GM12878 (cell line): ENCODE measurements around the gene TNFRSF14. TPM values are rescaled to one million over a fixed set of nuclear protein-coding genes. Genes with fewer than 3 reads are reported as not detected.
A peak's percentile ranks its signal among the peaks of the same experiment; 100 is the strongest.

ENCODE experiments used
- ATAC-seq: fragments of 200-7000 bp; cut with Tn5 transposase; 3 replicates; pipeline ENCODE4 v1.9.1; 2020; ENCODE audit warnings: mild to moderate bottlenecking, moderate library complexity
- BruUV-seq: library from RNA; stranded (reverse); fragments of 400-500 nt; replicated peaks from 2 replicates; lab custom pipeline; 2021; lab: Mats Ljungman, UMichigan
- CTCF ChIA-PET: fragments of 300-600 bp; sonication (Branson Sonifier 250); formaldehyde crosslinking; extraction: SDS; loops from one replicate; lab custom pipeline; 2021; ENCODE audit warnings: inconsistent platforms; lab: Yijun Ruan, JAX
- POLR2A ChIA-PET: fragments of 350-600 bp; formaldehyde crosslinking; extraction: SDS; loops from one replicate; lab custom pipeline; 2021; ENCODE audit warnings: inconsistent platforms; lab: Charles Lee
- RAD21 ChIA-PET: fragments of 300-600 bp; sonication (Branson Sonifier 250); formaldehyde crosslinking; loops from one replicate; lab custom pipeline; 2023; ENCODE audit warnings: antibody characterized with exemption; ENCODE audit not compliant: unreplicated experiment; lab: Charles Lee
- SMC1A ChIA-PET: fragments of 300-600 bp; sonication (Branson Sonifier 250); formaldehyde crosslinking; loops from one replicate; lab custom pipeline; 2023; ENCODE audit not compliant: unreplicated experiment, uncharacterized antibody; lab: Charles Lee
- DNase-seq: peaks from one replicate; pipeline ENCODE4 v3.0.0-alpha.2; 2011; ENCODE audit warnings: low read depth, low spot score
- FAIRE-seq: peaks from 3 replicates; lab custom pipeline; 2011; peaks lifted over from hg19 to GRCh38; lab: Jason Lieb, UNC
- H2AFZ ChIP-seq: 2 replicates; pipeline ENCODE4 v1.6.0; 2011; ENCODE audit warnings: low read depth, low read length, control low read depth; ENCODE audit not compliant: control insufficient read depth
- H3K27ac ChIP-seq: 2 replicates; pipeline ENCODE4 v1.5.1; 2011; ENCODE audit warnings: control low read depth; ENCODE audit not compliant: control insufficient read depth, insufficient read depth
- H3K27me3 ChIP-seq, 2 experiments: replicated peaks in 1 of 2; 2 replicates each; pipeline versions ENCODE4 v1.6.0 to v1.6.1; 2011; ENCODE audit warnings: low read length in 1 of 2; ENCODE audit not compliant: control insufficient read depth in 2 of 2, insufficient read depth in 2 of 2
- H3K36me3 ChIP-seq, 2 experiments: 2 replicates each; pipeline ENCODE4 v1.5.1; 2011; ENCODE audit warnings: low read length in 1 of 2; ENCODE audit not compliant: control insufficient read depth in 2 of 2, insufficient read depth in 2 of 2
- H3K4me1 ChIP-seq: 2 replicates; pipeline ENCODE4 v1.6.1; 2011; ENCODE audit warnings: mild to moderate bottlenecking, low read length, moderate library complexity, mixed read lengths; ENCODE audit not compliant: control insufficient read depth, insufficient read depth
- H3K4me2 ChIP-seq: 2 replicates; pipeline ENCODE4 v1.6.0; 2011; ENCODE audit warnings: control low read depth; ENCODE audit not compliant: control insufficient read depth, insufficient read depth
- H3K4me3 ChIP-seq: fragments of 200-600 bp; sonication (generic); 2 replicates; pipeline ENCODE4 v1.5.1; 2016
- H3K79me2 ChIP-seq: 2 replicates; pipeline ENCODE4 v1.6.0; 2011; ENCODE audit warnings: low read length; ENCODE audit not compliant: control insufficient read depth, insufficient read depth
- H3K9ac ChIP-seq: 2 replicates; pipeline ENCODE4 v1.8.0; 2011; ENCODE audit warnings: low read length, control low read depth, mixed read lengths; ENCODE audit not compliant: control insufficient read depth, insufficient read depth
- H3K9me3 ChIP-seq: replicated peaks from 3 replicates; pipeline ENCODE4 v1.5.1; 2011; ENCODE audit warnings: mild to moderate bottlenecking, low read length; ENCODE audit not compliant: control insufficient read depth, insufficient read depth
- H4K20me1 ChIP-seq: 2 replicates; pipeline ENCODE4 v1.6.0; 2011; ENCODE audit not compliant: control insufficient read depth, insufficient read depth
- ATF3 ChIP-seq: IDR thresholded peaks from 2 replicates; pipeline ENCODE4 v1.6.1; 2011; ENCODE audit warnings: low read depth, mild to moderate bottlenecking, low read length, moderate library complexity, borderline replicate concordance; ENCODE audit errors: extremely low read depth
- ATF7 ChIP-seq: fragments of 450-650 bp; IDR thresholded peaks from 2 replicates; pipeline ENCODE4 v1.6.1; 2016; ENCODE audit warnings: low read depth, mild to moderate bottlenecking
- CREB1 ChIP-seq: IDR thresholded peaks from 2 replicates; pipeline ENCODE4 v1.6.1; 2012; ENCODE audit warnings: low read depth, mild to moderate bottlenecking, inconsistent platforms
- EED ChIP-seq: sonication (generic); IDR thresholded peaks from 2 replicates; pipeline ENCODE4 v1.6.1; 2016; ENCODE audit warnings: antibody characterized with exemption, low read depth
- EP300 ChIP-seq, 2 experiments: fragments of 150-350 bp in 1 of 2; IDR thresholded peaks; 2 replicates each; pipeline ENCODE4 v1.6.1; 2011 to 2012; ENCODE audit warnings: low read depth in 2 of 2, low read length in 2 of 2, borderline replicate concordance in 1 of 2, improper control_type of control experiment in 1 of 2, inconsistent platforms in 1 of 2; ENCODE audit not compliant: control insufficient read depth in 1 of 2
- ESRRA ChIP-seq: IDR thresholded peaks from 2 replicates; pipeline ENCODE4 v1.6.1; 2012; ENCODE audit warnings: mild to moderate bottlenecking, low read length, improper control_type of control experiment
- JUND ChIP-seq: IDR thresholded peaks from 2 replicates; pipeline ENCODE4 v1.6.1; 2012; ENCODE audit warnings: low read depth, mild to moderate bottlenecking, low read length, improper control_type of control experiment, moderate library complexity
- KLF5 ChIP-seq: fragments of 450-650 bp; IDR thresholded peaks from 2 replicates; pipeline ENCODE4 v1.6.1; 2014; ENCODE audit warnings: mild to moderate bottlenecking; ENCODE audit not compliant: partially characterized antibody
- MLLT1 ChIP-seq: fragments of 450-650 bp; IDR thresholded peaks from 2 replicates; pipeline ENCODE4 v1.6.1; 2016; ENCODE audit warnings: mild to moderate bottlenecking
- MTA2 ChIP-seq: fragments of 450-650 bp; IDR thresholded peaks from 2 replicates; pipeline ENCODE4 v1.6.1; 2016; ENCODE audit warnings: low read depth, mild to moderate bottlenecking, moderate library complexity
- NR2F1 ChIP-seq: fragments of 450-650 bp; conservative IDR thresholded peaks from 2 replicates; pipeline ENCODE4 v1.6.1; 2017; ENCODE audit warnings: mild to moderate bottlenecking
- PAX8 ChIP-seq: fragments of 450-650 bp; IDR thresholded peaks from 2 replicates; pipeline ENCODE4 v1.6.1; 2017; ENCODE audit warnings: mild to moderate bottlenecking, moderate library complexity
- RB1 ChIP-seq: fragments of 450-650 bp; formaldehyde crosslinking; IDR thresholded peaks from 2 replicates; pipeline ENCODE4 v1.6.1; 2017; ENCODE audit warnings: mild to moderate bottlenecking, borderline replicate concordance
- SMAD1 ChIP-seq: fragments of 450-650 bp; IDR thresholded peaks from 2 replicates; pipeline ENCODE4 v1.6.1; 2018; ENCODE audit warnings: mild to moderate bottlenecking, low read depth; ENCODE audit not compliant: partially characterized antibody
- SMC3 ChIP-seq: IDR thresholded peaks from 2 replicates; pipeline ENCODE4 v1.6.1; 2011; ENCODE audit warnings: low read length, improper control_type of control experiment, borderline replicate concordance
- SP1 ChIP-seq: IDR thresholded peaks from one replicate; pipeline ENCODE4 v1.6.1; 2011; ENCODE audit warnings: low read depth, low read length
- SPI1 ChIP-seq: IDR thresholded peaks from 2 replicates; pipeline ENCODE4 v1.6.1; 2011; ENCODE audit warnings: low read depth, mild to moderate bottlenecking, low read length, moderate library complexity, borderline replicate concordance; ENCODE audit not compliant: insufficient read depth
- SRF ChIP-seq, 2 experiments: IDR thresholded peaks; 2 replicates each; pipeline ENCODE4 v1.6.1; 2011; ENCODE audit warnings: low read depth in 2 of 2, low read length in 2 of 2, mild to moderate bottlenecking in 1 of 2, moderate library complexity in 1 of 2
- ZNF207 ChIP-seq: fragments of 450-650 bp; IDR thresholded peaks from 2 replicates; pipeline ENCODE4 v1.6.1; 2014; ENCODE audit warnings: antibody characterized with exemption, mild to moderate bottlenecking, borderline replicate concordance
- ZNF384 ChIP-seq: IDR thresholded peaks from 2 replicates; pipeline ENCODE4 v1.6.1; 2012; ENCODE audit warnings: low read depth, mild to moderate bottlenecking, low read length, improper control_type of control experiment, borderline replicate concordance
- WGBS: methylation state at CpG from one replicate; pipeline ENCODE4 v1.1.6; 2016; ENCODE audit warnings: low lambda C conversion rate; ENCODE audit not compliant: insufficient replicate concordance, insufficient coverage; ENCODE audit errors: missing lambda C conversion rate; 5-methylcytosine and 5-hydroxymethylcytosine counted together
- in situ Hi-C: fragments of 300-500 bp; cut with MboI; formaldehyde crosslinking; loops from 9 replicates; pipeline ENCODE4 v1.14.3; 2018; ENCODE audit warnings: mixed read lengths
- intact Hi-C: fragments of 100-400 bp; cut with micrococcal nuclease; formaldehyde crosslinking; loops from one replicate; pipeline ENCODE4 v1.14.2; 2022; ENCODE audit not compliant: unreplicated experiment
- polyA plus RNA-seq, 11 experiments: library from polyadenylated mRNA; depleted of rRNA in 4 of 11; unstranded in 6 of 11; stranded (reverse) in 5 of 11; fragments of >200 nt; fragmentation: Nextera tagmentation in 4 of 11; fragmentation: Illumina TruSeq in 1 of 11; extraction: Ambion mirVana in 4 of 11; extraction: Trizol in 1 of 11; gene quantifications; 1 replicate in 1 of 11; 2 replicates in 10 of 11; pipeline versions ENCODE4 v1.2.1 to v1.2.3, GENCODE V29; 2011 to 2016; ENCODE audit warnings: inconsistent platforms in 2 of 11, missing spikeins in 2 of 11, low read depth in 1 of 11
- total RNA-seq, 4 experiments: library from RNA; depleted of rRNA in 3 of 4; stranded (reverse); fragments of >200 nt in 3 of 4; fragmentation: Illumina TruSeq in 1 of 4; extraction: Trizol in 1 of 4; gene quantifications; 2 replicates each; pipeline versions ENCODE4 v1.2.1 to v1.2.3, GENCODE V29; 2013 to 2021

The TNFRSF14 gene
- total and polyA plus RNA-seq, 10 of the 15 experiments (the other 5 are each of a cell fraction or from before 2014, with no cell fraction given) = 0.43 to 114 (median 41.5) TPM

- Histone ChIP-seq H3K9me3 (no peaks in the 10 kb centered on the region; the same call in 2 of the 3 replicates), H3K4me3 (peak overlapping the region; percentile 81), H3K36me3 (0 out of 4 replicates have a peak, but pooled peaks cover 0 to 2% of the 10 kb centered on the region in 2 experiments), H3K4me2 (peak overlapping the region; percentile 95), H3K9ac (peak overlapping the region; percentile 89), H2AFZ (no peak overlapping the region), H3K4me1 (peaks cover 30% of the 10 kb centered on the region), H3K27ac (peak overlapping the region; percentile 97), H3K79me2 (peaks cover 4% of the 10 kb centered on the region), H4K20me1 (no peaks in the 10 kb centered on the region), H3K27me3 (no peaks in the 10 kb centered on the region)
- TSS peak; percentile 82 for BruUV-seq
- intact Hi-C loops (loop anchor here (2.0 kb wide), 2 partner anchors 37 to 57 kb away; no protein-coding TSS in a partner anchor), in situ Hi-C loops (no loop called here)
- under 1% methylated on average over 27 of the region's 28 CpGs for WGBS
- ATAC-seq (peak; percentile 76), DNase-seq (no peak), FAIRE-seq (peak; percentile 81)
- CTCF ChIA-PET = interaction anchor here (0.8 to 7.2 kb wide), 12 partner anchors 8 to 391 kb away, joined by 3 to 54 read pairs (median 4); partner anchors contain the start of genes FAAP20, PEX10 and TNFRSF14
- SMC1A ChIA-PET = interaction anchor here (1.1 to 5.0 kb wide), 11 partner anchors 8 to 391 kb away, joined by 3 to 39 read pairs (median 6); partner anchors contain the start of genes FAAP20, PANK4 and TNFRSF14
- RAD21 ChIA-PET = interaction anchor here (0.5 to 6.1 kb wide), 9 partner anchors 8 to 1092 kb away, joined by 3 to 54 read pairs (median 8); partner anchors contain the start of genes PANK4 and TNFRSF14
- POLR2A ChIA-PET = interaction anchor here (0.7 to 6.5 kb wide), 11 partner anchors 8 to 172 kb away, joined by 3 to 61 read pairs (median 9); partner anchors contain the start of genes PANK4, PEX10 and TNFRSF14
- TF ChIP-seq CREB1 (peak; percentile 43; the same call in 1 of the 2 replicates), MTA2 (peak; percentile 45; the same call in 1 of the 2 replicates), PAX8 (no peak), SRF (IDR thresholded peaks at IDR 0.05; ENCODE audit: low read depth in 2 of 2, low read length in 2 of 2) (0 out of 4 replicates have a peak, but pooled peaks of 1 of the 2 experiments have one; percentile 58), NR2F1 (peak; percentile 93), SMAD1 (peak; percentile 42), JUND (peak; percentile 45; the same call in 1 of the 2 replicates), EED (peak; percentile 76), SPI1 (peak; percentile 46; the same call in 1 of the 2 replicates), ATF3 (no peak), RB1 (0 out of 2 replicates have a peak, but pooled peaks have one; percentile 41), ESRRA (peak; percentile 76; the same call in 1 of the 2 replicates), SMC3 (peak; percentile 21; the same call in 1 of the 2 replicates), ATF7 (peak; percentile 65; the same call in 1 of the 2 replicates), ZNF384 (no peak), MLLT1 (0 out of 2 replicates have a peak, but pooled peaks have one; percentile 20), ZNF207 (peak; percentile 70; the same call in 1 of the 2 replicates), KLF5 (no peak), SP1 (peak; percentile 85), EP300 (IDR thresholded peaks at IDR 0.05; ENCODE audit: borderline replicate concordance in 1 of 2, control insufficient read depth in 1 of 2, low read depth in 2 of 2, low read length in 2 of 2) (no peak; a peak in 1 of 4 replicates)
These were observed 29.3 kb downstream of the TNFRSF14 start for GRCh38 chr1:2585318-2586092.
